Neural crest cell (in vitro differentiated cells): ENCODE measurements around the gene UBXN11. TPM values are rescaled to one million over a fixed set of nuclear protein-coding genes. Genes with fewer than 3 reads are reported as not detected.
A peak's percentile ranks its signal among the peaks of the same experiment; 100 is the strongest.
"Not testable (repeated sequence)": the region's sequence is repeated elsewhere in the genome, so short reads cannot be mapped to it uniquely, and the experiment has no call there.

Source experiments
- DNase-seq: peaks from one replicate; pipeline ENCODE4 v3.0.0; 2021; ENCODE audit warnings: low read depth, mixed read lengths, low spot score
- H3K27ac Mint-ChIP-seq: one replicate; pipeline ENCODE4 v1.8.0; 2021; ENCODE audit warnings: mild to moderate bottlenecking, mixed read lengths; ENCODE audit not compliant: unreplicated experiment
- H3K27me3 Mint-ChIP-seq: 2 replicates; pipeline ENCODE4 v1.8.0; 2021; ENCODE audit warnings: low read depth, mild to moderate bottlenecking, mixed read lengths
- H3K36me3 Mint-ChIP-seq: 2 replicates; pipeline ENCODE4 v1.8.0; 2021; ENCODE audit warnings: low read depth, mild to moderate bottlenecking, mixed read lengths
- H3K4me1 Mint-ChIP-seq: 2 replicates; pipeline ENCODE4 v1.8.0; 2021; ENCODE audit warnings: mixed read lengths
- H3K4me3 Mint-ChIP-seq: one replicate; pipeline ENCODE4 v1.8.0; 2021; ENCODE audit warnings: mild to moderate bottlenecking, mixed read lengths
- H3K9me3 Mint-ChIP-seq: 2 replicates; pipeline ENCODE4 v1.8.0; 2021; ENCODE audit warnings: mixed read lengths
- CTCF ChIP-seq: fragments of 200-600 bp; sonication (generic); conservative IDR thresholded peaks from 2 replicates; pipeline ENCODE4 v1.5.0; 2021; ENCODE audit warnings: antibody characterized with exemption, mild to moderate bottlenecking
- total RNA-seq: library from RNA; stranded (reverse); gene quantifications from 2 replicates; pipeline ENCODE4 v1.2.1, GENCODE V29; 2021

Gene UBXN11
- total RNA-seq, 1 donor from 2014 or later, result 35.5 TPM

- Mint-ChIP-seq H3K27me3 (no peaks in the 10 kb centered on the region), H3K36me3 (no peaks in the 10 kb centered on the region), H3K4me1 (peaks cover 25% of the 10 kb centered on the region), H3K27ac (no peak overlapping the region), H3K9me3 (no peaks in the 10 kb centered on the region), H3K4me3 (no peak overlapping the region)
- no peak for TF ChIP-seq CTCF
- DNase-seq, result no peak
Observed at GRCh38 chr1:26318338-26319064, 12.1 kb upstream of the UBXN11 start.

- Mint-ChIP-seq H3K27me3 (no peaks in the 10 kb centered on the region), H3K27ac (peak within 1 kb of the TSS; percentile 16), H3K9me3 (no peaks in the 10 kb centered on the region), H3K4me1 (peaks cover 25% of the 10 kb centered on the region), H3K36me3 (no peaks in the 10 kb centered on the region), H3K4me3 (no peak within 1 kb of the TSS)
- no peak for DNase-seq
- TF ChIP-seq CTCF, result no peak
Observed at GRCh38 chr1:26317612-26318337, 11.3 kb upstream of the UBXN11 start, which contains the start of gene CD52. Gene CD52 (plus strand): TSS chr1:26317958. CDS start chr1:26318018, 60 bp downstream.

- Mint-ChIP-seq H3K27me3 (no peaks in the 10 kb centered on the region), H3K4me3 (no peak overlapping the region), H3K9me3 (no peaks in the 10 kb centered on the region), H3K36me3 (no peaks in the 10 kb centered on the region), H3K27ac (peak overlapping the region; percentile 16), H3K4me1 (peaks cover 25% of the 10 kb centered on the region)
- no peak for TF ChIP-seq CTCF
- DNase-seq, result no peak
Observed at GRCh38 chr1:26317146-26317545, 10.7 kb upstream of the UBXN11 start.

- H3K36me3 Mint-ChIP-seq, result no peaks in the 10 kb centered on the region
- H3K27me3 Mint-ChIP-seq, result no peaks in the 10 kb centered on the region
- no peak overlapping the region for H3K4me3 Mint-ChIP-seq
- H3K27ac Mint-ChIP-seq, result no peak overlapping the region
- H3K4me1 Mint-ChIP-seq, result peaks cover 20% of the 10 kb centered on the region
- TF ChIP-seq CTCF, result no peak
- H3K9me3 Mint-ChIP-seq, result no peaks in the 10 kb centered on the region
- no peak for DNase-seq
Observed at GRCh38 chr1:26315874-26316850, 9.7 kb upstream of the UBXN11 start.

- H3K4me3 Mint-ChIP-seq, result no peak overlapping the region
- H3K27me3 Mint-ChIP-seq, result no peaks in the 10 kb centered on the region
- H3K4me1 Mint-ChIP-seq, result peaks cover 20% of the 10 kb centered on the region
- no peak for TF ChIP-seq CTCF
- H3K9me3 Mint-ChIP-seq, result no peaks in the 10 kb centered on the region
- DNase-seq, result no peak
- H3K27ac Mint-ChIP-seq, result no peak overlapping the region
- no peaks in the 10 kb centered on the region for H3K36me3 Mint-ChIP-seq
Observed at GRCh38 chr1:26314501-26314900, 8.1 kb upstream of the UBXN11 start.

- not testable (repeated sequence) for H3K9me3 Mint-ChIP-seq
Observed at GRCh38 chr1:26307966-26308899, 1.8 kb upstream of the UBXN11 start.

More at GRCh38 chr1:26307966-26308899, 1.8 kb upstream of the UBXN11 start:
- not testable (repeated sequence) for DNase-seq, H3K27me3 Mint-ChIP-seq, H3K36me3 Mint-ChIP-seq, H3K27ac Mint-ChIP-seq
- H3K4me3 Mint-ChIP-seq, result peak overlapping the region; percentile 11
- peaks cover 17% of the 10 kb centered on the region for H3K4me1 Mint-ChIP-seq
